MM.1S (cell line): ENCODE measurements around the gene CXXC4.

ENCODE experiments used
- DNase-seq: peaks from one replicate; pipeline ENCODE4 v3.0.0-alpha.2; 2015
- H2AFZ ChIP-seq: fragments of 300-600 bp; sonication (generic); 2 replicates; pipeline ENCODE4 v1.6.0; 2016; ENCODE audit warnings: antibody characterized with exemption, low read length
- H3F3A ChIP-seq: fragments of 300-600 bp; sonication (generic); 2 replicates; pipeline ENCODE4 v1.6.1; 2016; ENCODE audit warnings: mild to moderate bottlenecking, antibody characterized with exemption, low read length, moderate library complexity, mixed read lengths; ENCODE audit not compliant: insufficient read depth
- H3K27ac ChIP-seq: fragments of 300-600 bp; sonication (generic); 2 replicates; pipeline ENCODE4 v1.5.1; 2016; ENCODE audit warnings: mild to moderate bottlenecking, low read length
- H3K27me3 ChIP-seq: fragments of 300-600 bp; sonication (generic); replicated peaks from 2 replicates; pipeline ENCODE4 v1.6.0; 2016; ENCODE audit warnings: low read length; ENCODE audit not compliant: insufficient read depth
- H3K36me3 ChIP-seq: fragments of 300-600 bp; sonication (generic); replicated peaks from 2 replicates; pipeline ENCODE4 v1.6.1; 2016; ENCODE audit warnings: mild to moderate bottlenecking, low read length, mixed read lengths; ENCODE audit not compliant: insufficient read depth
- H3K4me1 ChIP-seq: fragments of 300-600 bp; sonication (generic); 2 replicates; pipeline ENCODE4 v1.6.1; 2016; ENCODE audit warnings: low read length, mixed read lengths
- H3K4me2 ChIP-seq: fragments of 300-600 bp; sonication (generic); 2 replicates; pipeline ENCODE4 v1.6.0; 2016; ENCODE audit warnings: low read depth, low read length
- H3K4me3 ChIP-seq: fragments of 300-600 bp; sonication (generic); 2 replicates; pipeline ENCODE4 v1.5.1; 2016; ENCODE audit warnings: low read length, mixed read lengths
- H3K79me2 ChIP-seq: fragments of 300-600 bp; sonication (generic); 2 replicates; pipeline ENCODE4 v1.6.1; 2016; ENCODE audit warnings: mixed run types, low read length, mixed read lengths
- H3K9ac ChIP-seq: fragments of 300-600 bp; sonication (generic); 2 replicates; pipeline ENCODE4 v1.6.1; 2016; ENCODE audit warnings: low read length, mixed read lengths
- H3K9me2 ChIP-seq: fragments of 300-600 bp; sonication (generic); replicated peaks from 2 replicates; pipeline ENCODE4 v1.6.1; 2016; ENCODE audit warnings: mild to moderate bottlenecking, low read length, mixed read lengths; ENCODE audit not compliant: insufficient read depth
- H3K9me3 ChIP-seq: fragments of 300-600 bp; sonication (generic); replicated peaks from 2 replicates; pipeline ENCODE4 v1.6.1; 2016; ENCODE audit warnings: mild to moderate bottlenecking, low read length, mixed read lengths; ENCODE audit not compliant: insufficient read depth
- H4K20me1 ChIP-seq: fragments of 300-600 bp; sonication (generic); 2 replicates; pipeline ENCODE4 v1.6.1; 2016; ENCODE audit warnings: mild to moderate bottlenecking, low read length, moderate library complexity, mixed read lengths; ENCODE audit not compliant: insufficient read depth
- EZH2 ChIP-seq: fragments of 300-600 bp; sonication (generic); optimal IDR thresholded peaks from 2 replicates; pipeline ENCODE3; 2017; ENCODE audit warnings: low read depth, mild to moderate bottlenecking, antibody characterized with exemption, low read length, mixed read lengths
- EZH2phosphoT487 ChIP-seq: fragments of 300-600 bp; sonication (generic); IDR thresholded peaks from 2 replicates; pipeline ENCODE4 v1.6.1; 2018; ENCODE audit warnings: antibody characterized with exemption, low read length
- TF ChIP-seq, protein P1 (sequence below): fragments of 300-600 bp; sonication (generic); IDR thresholded peaks from 2 replicates; pipeline ENCODE4 v1.5.1; 2016; ENCODE audit warnings: antibody characterized with exemption, low read length, mixed read lengths

Gene CXXC4

DNA sequence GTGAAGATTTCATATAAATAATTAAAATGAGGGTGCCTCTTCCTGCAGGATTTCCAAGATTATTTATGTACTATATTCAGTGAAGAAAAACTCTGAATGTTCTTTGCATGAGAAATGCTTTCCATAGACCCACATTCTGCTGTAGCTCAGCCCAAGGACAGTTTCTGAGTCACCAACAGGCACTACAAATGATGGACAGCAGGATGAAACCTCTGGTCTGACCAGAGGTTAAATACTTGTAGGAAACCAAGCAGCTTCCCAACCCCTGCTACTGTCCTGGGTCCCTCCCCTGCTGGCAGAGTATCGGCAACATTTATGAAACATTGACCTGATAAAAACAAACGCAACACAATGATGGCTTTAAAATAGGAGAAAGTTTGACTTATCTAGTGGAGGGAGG is 73.1 kb downstream of the CXXC4 start:
- H3K9me3 ChIP-seq, result no peaks in the 10 kb centered on the region
- no peaks in the 10 kb centered on the region for H3F3A ChIP-seq
- no peaks in the 10 kb centered on the region for H3K27me3 ChIP-seq
- TF ChIP-seq, protein P1, sequence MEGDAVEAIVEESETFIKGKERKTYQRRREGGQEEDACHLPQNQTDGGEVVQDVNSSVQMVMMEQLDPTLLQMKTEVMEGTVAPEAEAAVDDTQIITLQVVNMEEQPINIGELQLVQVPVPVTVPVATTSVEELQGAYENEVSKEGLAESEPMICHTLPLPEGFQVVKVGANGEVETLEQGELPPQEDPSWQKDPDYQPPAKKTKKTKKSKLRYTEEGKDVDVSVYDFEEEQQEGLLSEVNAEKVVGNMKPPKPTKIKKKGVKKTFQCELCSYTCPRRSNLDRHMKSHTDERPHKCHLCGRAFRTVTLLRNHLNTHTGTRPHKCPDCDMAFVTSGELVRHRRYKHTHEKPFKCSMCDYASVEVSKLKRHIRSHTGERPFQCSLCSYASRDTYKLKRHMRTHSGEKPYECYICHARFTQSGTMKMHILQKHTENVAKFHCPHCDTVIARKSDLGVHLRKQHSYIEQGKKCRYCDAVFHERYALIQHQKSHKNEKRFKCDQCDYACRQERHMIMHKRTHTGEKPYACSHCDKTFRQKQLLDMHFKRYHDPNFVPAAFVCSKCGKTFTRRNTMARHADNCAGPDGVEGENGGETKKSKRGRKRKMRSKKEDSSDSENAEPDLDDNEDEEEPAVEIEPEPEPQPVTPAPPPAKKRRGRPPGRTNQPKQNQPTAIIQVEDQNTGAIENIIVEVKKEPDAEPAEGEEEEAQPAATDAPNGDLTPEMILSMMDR, result no peak
- TF ChIP-seq EZH2 (no peak), EZH2phosphoT487 (no peak)
- no peak overlapping the region for H2AFZ ChIP-seq
- no peak for DNase-seq
- H3K27ac ChIP-seq, result no peak overlapping the region
- no peaks in the 10 kb centered on the region for H3K4me1 ChIP-seq
- H3K79me2 ChIP-seq, result no peaks in the 10 kb centered on the region
- H3K36me3 ChIP-seq, result no peaks in the 10 kb centered on the region
- H3K9ac ChIP-seq, result no peak overlapping the region
- H3K4me3 ChIP-seq, result no peak overlapping the region
- no peaks in the 10 kb centered on the region for H4K20me1 ChIP-seq
- no peaks in the 10 kb centered on the region for H3K9me2 ChIP-seq
- H3K4me2 ChIP-seq, result no peak overlapping the region

DNA sequence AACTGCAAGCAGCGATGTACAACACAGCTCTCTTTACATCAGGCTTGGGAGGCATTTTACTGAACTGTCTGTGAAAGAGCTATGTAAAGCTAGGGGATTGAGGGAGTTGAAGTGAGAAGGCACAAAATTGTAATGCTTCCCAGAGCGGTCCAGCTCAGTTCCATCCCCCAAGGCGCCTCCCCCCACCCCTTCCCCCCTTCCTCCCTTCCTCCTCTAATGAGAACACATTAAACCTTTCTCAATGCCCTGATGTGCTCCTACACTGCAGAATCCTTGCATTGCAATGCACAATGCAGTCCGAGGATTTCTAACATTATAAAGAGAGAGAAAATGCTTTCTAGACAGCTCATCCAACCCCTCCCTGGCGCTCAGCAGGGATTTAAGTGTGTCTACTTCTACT is 73.9 kb downstream of the CXXC4 start:
- no peak for DNase-seq
- no peaks in the 10 kb centered on the region for H3K79me2 ChIP-seq
- H3K9me3 ChIP-seq, result no peaks in the 10 kb centered on the region
- H3K9ac ChIP-seq, result no peak overlapping the region
- no peaks in the 10 kb centered on the region for H3K4me1 ChIP-seq
- TF ChIP-seq, protein P1, result no peak
- H2AFZ ChIP-seq, result no peak overlapping the region
- H3K36me3 ChIP-seq, result no peaks in the 10 kb centered on the region
- H3K4me2 ChIP-seq, result no peak overlapping the region
- H3K27me3 ChIP-seq, result no peaks in the 10 kb centered on the region
- no peaks in the 10 kb centered on the region for H4K20me1 ChIP-seq
- no peak overlapping the region for H3K27ac ChIP-seq
- no peak overlapping the region for H3K4me3 ChIP-seq
- H3K9me2 ChIP-seq, result no peaks in the 10 kb centered on the region
- no peaks in the 10 kb centered on the region for H3F3A ChIP-seq
